Immature natural killer cell (primary cell): Measurements from ENCODE around the gene CPAMD8. TPM values are rescaled to one million over a fixed set of nuclear protein-coding genes. Genes with fewer than 3 reads are reported as not detected.
A peak's percentile ranks its signal among the peaks of the same experiment; 100 is the strongest.

ENCODE experiments used
- DNase-seq, 3 donors: peaks; one replicate each; pipeline ENCODE4 v3.0.0; 2022; ENCODE audit warnings: mixed read lengths in 1 of 3
- H3K27ac Mint-ChIP-seq, 6 donors: one replicate each; pipeline ENCODE4 v1.8.0; 2020; ENCODE audit warnings: mixed read lengths in 6 of 6, mild to moderate bottlenecking in 5 of 6, inconsistent platforms in 4 of 6, moderate library complexity in 3 of 6
- H3K27me3 Mint-ChIP-seq, 3 donors: one replicate each; pipeline ENCODE4 v1.8.0; 2020 to 2021; ENCODE audit warnings: low read depth in 3 of 3, mild to moderate bottlenecking in 3 of 3, mixed read lengths in 3 of 3, moderate library complexity in 3 of 3, inconsistent platforms in 1 of 3
- H3K36me3 Mint-ChIP-seq, 3 donors: one replicate each; pipeline ENCODE4 v1.8.0; 2020; ENCODE audit warnings: mixed read lengths in 3 of 3, inconsistent platforms in 2 of 3, mild to moderate bottlenecking in 2 of 3
- H3K4me1 Mint-ChIP-seq, 2 donors: one replicate each; pipeline ENCODE4 v1.8.0; 2020; ENCODE audit warnings: inconsistent platforms in 2 of 2, mild to moderate bottlenecking in 2 of 2, mixed read lengths in 2 of 2, moderate library complexity in 1 of 2
- H3K4me3 Mint-ChIP-seq, 5 donors: one replicate each; pipeline ENCODE4 v1.8.0; 2020; ENCODE audit warnings: mild to moderate bottlenecking in 5 of 5, mixed read lengths in 5 of 5, inconsistent platforms in 3 of 5, moderate library complexity in 3 of 5
- H3K9me3 Mint-ChIP-seq, 6 donors: one replicate each; pipeline ENCODE4 v1.8.0; 2020; ENCODE audit warnings: mild to moderate bottlenecking in 6 of 6, mixed read lengths in 6 of 6, inconsistent platforms in 4 of 6, moderate library complexity in 3 of 6
- polyA plus RNA-seq, 3 donors: library from polyadenylated mRNA; unstranded; fragments of 300-500 nt; fragmentation: Illumina TruSeq; gene quantifications; one replicate each; pipeline ENCODE4 v1.2.3, GENCODE V29; 2021

The CPAMD8 gene
- polyA plus RNA-seq, 3 donors from 2014 or later, result 1.3 to 2.1 (median 1.4) TPM

- no peaks in the 10 kb centered on the region for H3K9me3 Mint-ChIP-seq
- H3K4me1 Mint-ChIP-seq, result peaks cover under 1 to 1% of the 10 kb centered on the region in 2 donors
- no peak overlapping the region for H3K4me3 Mint-ChIP-seq
- DNase-seq, result no peak
- H3K27ac Mint-ChIP-seq, result no peak overlapping the region
- peaks cover 0 to 3% (median 0%) of the 10 kb centered on the region in 3 donors for H3K27me3 Mint-ChIP-seq
- peaks cover 8 to 26% (median 15%) of the 10 kb centered on the region in 3 donors for H3K36me3 Mint-ChIP-seq
These were observed 158.0 kb downstream of the CPAMD8 start for GRCh38 chr19:16868423-16869130.

- H3K36me3 Mint-ChIP-seq, result peaks cover 11 to 30% (median 24%) of the 10 kb centered on the region in 3 donors
- no peaks in the 10 kb centered on the region for H3K9me3 Mint-ChIP-seq
- H3K4me1 Mint-ChIP-seq, result peaks cover 6 to 12% of the 10 kb centered on the region in 2 donors
- no peak overlapping the region for H3K27ac Mint-ChIP-seq
- H3K27me3 Mint-ChIP-seq, result peaks cover 0 to 1% (median 0%) of the 10 kb centered on the region in 3 donors
- no peak for DNase-seq
- H3K4me3 Mint-ChIP-seq, result no peak overlapping the region
These were observed 159.4 kb downstream of the CPAMD8 start for GRCh38 chr19:16867211-16867610.

DNA sequence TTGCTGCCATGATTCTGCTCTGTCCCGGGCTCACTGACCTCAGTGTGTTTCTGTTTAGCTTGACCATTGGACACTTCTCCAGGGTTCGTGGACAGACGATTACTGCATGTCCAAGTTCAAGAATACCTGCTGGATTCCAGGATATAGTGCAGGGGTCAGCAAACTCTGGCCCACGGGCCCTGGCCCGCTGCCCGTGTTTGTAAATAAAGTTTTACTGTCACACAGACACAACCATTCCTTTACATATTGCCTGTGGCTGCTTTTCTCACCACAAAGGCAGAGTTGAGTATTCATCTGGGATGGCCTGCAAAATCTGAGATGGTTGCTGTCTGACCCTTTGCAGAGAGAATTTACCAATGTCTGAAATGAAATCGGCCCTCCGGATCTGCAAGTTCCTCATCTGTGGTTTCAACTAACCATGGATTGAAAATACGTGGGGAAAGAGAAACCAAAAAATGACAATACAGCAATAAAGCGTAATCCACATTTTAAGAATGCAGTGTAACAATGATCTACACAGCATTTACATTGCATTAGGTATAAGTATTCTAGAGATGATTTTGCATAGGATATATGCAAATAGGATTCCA is 163.7 kb downstream of the CPAMD8 start:
- Mint-ChIP-seq H3K4me1 (peaks cover 18 to 22% of the 10 kb centered on the region in 2 donors), H3K27me3 (peaks cover 0 to 3% (median 0%) of the 10 kb centered on the region in 3 donors), H3K4me3 (peak overlapping the region in 1 of 5 donors; percentile 23), H3K9me3 (no peaks in the 10 kb centered on the region), H3K36me3 (peaks cover 13 to 27% (median 19%) of the 10 kb centered on the region in 3 donors), H3K27ac (peak overlapping the region in 1 of 6 donors; percentile 64)
- no peak for DNase-seq

GRCh38 chr19:16861834-16862233 is 164.8 kb downstream of the CPAMD8 start:
- peaks cover 0 to 3% (median 0%) of the 10 kb centered on the region in 3 donors for H3K27me3 Mint-ChIP-seq
- peak overlapping the region in 3 of 6 donors; percentile 42 to 54 (median 44) for H3K27ac Mint-ChIP-seq
- H3K4me3 Mint-ChIP-seq, result peak overlapping the region in 3 of 5 donors; percentile 30 to 69 (median 48)
- peak; percentile 12 to 32 (median 29) for DNase-seq
- no peaks in the 10 kb centered on the region for H3K9me3 Mint-ChIP-seq
- H3K36me3 Mint-ChIP-seq, result peaks cover 17 to 21% (median 19%) of the 10 kb centered on the region in 3 donors
- H3K4me1 Mint-ChIP-seq, result peaks cover 18 to 22% of the 10 kb centered on the region in 2 donors

DNA sequence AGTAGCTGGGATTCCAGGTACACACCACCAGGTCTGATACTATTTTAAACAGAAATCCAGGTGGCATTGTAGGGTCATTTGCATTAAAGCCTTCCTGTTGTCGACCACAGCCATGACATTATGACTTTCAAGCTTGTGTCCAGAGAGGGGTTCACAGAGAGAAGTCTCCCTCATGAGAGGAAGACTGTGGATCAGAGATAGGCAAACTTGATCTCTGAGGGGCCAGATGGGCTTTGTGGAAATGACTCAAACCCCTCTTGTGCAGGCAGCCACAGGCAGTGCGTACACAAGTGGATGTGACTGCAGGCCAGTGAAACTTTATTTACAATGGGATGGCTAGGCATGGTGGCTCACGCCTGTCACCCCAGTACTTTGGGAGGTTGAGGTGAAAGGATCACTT is 165.6 kb downstream of the CPAMD8 start:
- Mint-ChIP-seq H3K36me3 (peaks cover 16 to 19% (median 19%) of the 10 kb centered on the region in 3 donors), H3K9me3 (no peaks in the 10 kb centered on the region), H3K4me3 (peak overlapping the region in 2 of 5 donors; percentile 18 to 46), H3K27me3 (peaks cover 0 to 3% (median 0%) of the 10 kb centered on the region in 3 donors), H3K4me1 (peaks cover 18 to 22% of the 10 kb centered on the region in 2 donors), H3K27ac (no peak overlapping the region)
- no peak for DNase-seq

- Mint-ChIP-seq H3K4me3 (no peak overlapping the region), H3K36me3 (peaks cover 16 to 19% (median 19%) of the 10 kb centered on the region in 3 donors), H3K4me1 (peaks cover 18 to 22% of the 10 kb centered on the region in 2 donors), H3K9me3 (no peaks in the 10 kb centered on the region), H3K27me3 (peaks cover 0 to 3% (median 0%) of the 10 kb centered on the region in 3 donors), H3K27ac (peak overlapping the region in 1 of 6 donors; percentile 62)
- DNase-seq, result no peak
These were observed 166.5 kb downstream of the CPAMD8 start for GRCh38 chr19:16860118-16860517.

GRCh38 chr19:16859626-16860025 is 167.0 kb downstream of the CPAMD8 start:
- Mint-ChIP-seq H3K4me1 (peaks cover 18 to 22% of the 10 kb centered on the region in 2 donors), H3K9me3 (no peaks in the 10 kb centered on the region), H3K4me3 (peak overlapping the region in 1 of 5 donors; percentile 10), H3K27me3 (peaks cover 0 to 3% (median 0%) of the 10 kb centered on the region in 3 donors), H3K27ac (peak overlapping the region in 1 of 6 donors; percentile 62), H3K36me3 (peaks cover 19 to 24% (median 24%) of the 10 kb centered on the region in 3 donors)
- no peak for DNase-seq

DNA sequence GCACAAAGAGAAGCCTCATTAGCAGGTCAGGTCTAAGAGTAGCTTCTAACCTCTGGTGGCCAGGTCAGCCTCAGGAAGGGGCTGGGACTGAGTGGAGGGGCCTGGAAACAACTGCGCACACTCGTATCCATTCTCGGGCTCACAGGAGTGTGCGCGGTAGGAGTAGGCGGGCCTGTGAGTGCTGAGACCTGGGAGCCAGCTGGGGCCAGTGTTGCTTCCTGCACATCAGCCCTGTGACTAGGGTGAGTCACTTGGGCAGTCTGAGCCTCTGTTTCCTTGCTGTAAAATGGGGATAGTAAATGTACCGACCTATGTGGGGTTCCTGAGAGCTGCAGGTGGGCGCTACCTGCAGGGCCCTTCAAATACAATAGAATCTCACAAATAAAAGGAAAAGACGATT is 170.5 kb downstream of the CPAMD8 start:
- Mint-ChIP-seq H3K27me3 (peaks cover 0 to 5% (median 0%) of the 10 kb centered on the region in 3 donors), H3K4me3 (no peak overlapping the region), H3K9me3 (no peaks in the 10 kb centered on the region), H3K27ac (no peak overlapping the region), H3K4me1 (peaks cover 4% of the 10 kb centered on the region in 2 donors), H3K36me3 (peaks cover 23 to 34% (median 27%) of the 10 kb centered on the region in 3 donors)
- DNase-seq, result no peak

GRCh38 chr19:16853066-16853465 is 173.5 kb downstream of the CPAMD8 start:
- H3K27me3 Mint-ChIP-seq, result peaks cover 0 to 2% (median 0%) of the 10 kb centered on the region in 3 donors
- H3K9me3 Mint-ChIP-seq, result no peaks in the 10 kb centered on the region
- no peaks in the 10 kb centered on the region for H3K4me1 Mint-ChIP-seq
- H3K36me3 Mint-ChIP-seq, result peaks cover 27 to 51% (median 30%) of the 10 kb centered on the region in 3 donors
- no peak for DNase-seq
- no peak overlapping the region for H3K4me3 Mint-ChIP-seq
- no peak overlapping the region for H3K27ac Mint-ChIP-seq

- Mint-ChIP-seq H3K36me3 (peaks cover 27 to 56% (median 33%) of the 10 kb centered on the region in 3 donors), H3K4me3 (no peak overlapping the region), H3K27ac (no peak overlapping the region)
These were observed 175.4 kb downstream of the CPAMD8 start for GRCh38 chr19:16851031-16851712.

DNA sequence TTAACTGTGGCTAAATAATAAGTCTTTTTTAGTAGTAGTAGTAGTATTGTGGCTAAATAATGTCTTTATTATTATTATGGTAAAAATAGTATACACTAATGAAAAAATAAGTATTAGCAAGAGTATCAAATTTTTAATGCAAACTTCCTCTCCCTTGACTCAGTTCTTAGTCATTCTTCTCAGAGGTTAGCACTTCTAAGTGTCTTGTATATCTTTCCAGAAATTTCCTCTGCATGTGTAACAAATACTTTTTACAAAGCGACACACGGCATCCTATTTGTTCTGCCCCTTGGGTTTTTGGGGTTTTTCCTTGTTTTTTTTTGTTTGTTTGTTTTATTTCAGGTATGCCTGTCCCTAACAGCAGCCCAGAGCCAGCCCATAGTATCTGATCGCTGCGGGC is 176.5 kb downstream of the CPAMD8 start:
- H3K36me3 Mint-ChIP-seq, result peaks cover 27 to 60% (median 32%) of the 10 kb centered on the region in 3 donors
- H3K27me3 Mint-ChIP-seq, result peaks cover 0 to 4% (median 0%) of the 10 kb centered on the region in 3 donors
- no peaks in the 10 kb centered on the region for H3K9me3 Mint-ChIP-seq
- H3K27ac Mint-ChIP-seq, result no peak overlapping the region
- DNase-seq, result no peak
- no peaks in the 10 kb centered on the region for H3K4me1 Mint-ChIP-seq
- no peak overlapping the region for H3K4me3 Mint-ChIP-seq

More at GRCh38 chr19:16851031-16851712, 175.4 kb downstream of the CPAMD8 start:
- Mint-ChIP-seq H3K9me3 (no peaks in the 10 kb centered on the region), H3K27me3 (peaks cover 0 to 2% (median 0%) of the 10 kb centered on the region in 3 donors), H3K4me1 (no peaks in the 10 kb centered on the region)
- DNase-seq, result no peak

- Mint-ChIP-seq H3K27ac (no peak overlapping the region), H3K4me1 (peaks cover 0 to 2% of the 10 kb centered on the region in 2 donors), H3K27me3 (peaks cover 0 to 4% (median 0%) of the 10 kb centered on the region in 3 donors), H3K9me3 (no peaks in the 10 kb centered on the region), H3K36me3 (peaks cover 20 to 60% (median 22%) of the 10 kb centered on the region in 3 donors), H3K4me3 (no peak overlapping the region)
- no peak for DNase-seq
These were observed 177.4 kb downstream of the CPAMD8 start for GRCh38 chr19:16849168-16849567.

DNA sequence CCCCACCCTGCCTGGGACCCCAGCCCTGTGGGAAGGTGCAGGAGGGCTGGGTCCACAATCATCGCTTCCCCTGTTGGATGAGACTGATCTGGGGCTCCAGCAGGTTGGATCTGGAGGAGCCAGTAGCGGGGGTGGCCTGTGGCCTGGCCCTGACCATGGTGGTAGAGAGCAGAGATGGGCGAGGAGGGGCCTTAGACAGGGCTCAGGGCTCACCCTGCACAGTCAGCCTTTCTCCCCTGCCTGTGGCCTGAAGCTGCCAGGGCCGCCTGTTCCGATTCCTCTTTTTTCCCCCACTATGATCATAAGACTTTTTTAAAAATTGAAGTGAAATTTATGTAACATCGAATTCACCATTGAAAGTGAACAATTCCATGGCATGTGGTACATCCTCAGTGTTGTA is 179.2 kb downstream of the CPAMD8 start:
- Mint-ChIP-seq H3K4me1 (peaks cover 0 to 5% of the 10 kb centered on the region in 2 donors), H3K27me3 (peaks cover 0 to 2% (median 0%) of the 10 kb centered on the region in 3 donors), H3K4me3 (no peak overlapping the region), H3K36me3 (peaks cover 21 to 59% (median 23%) of the 10 kb centered on the region in 3 donors), H3K9me3 (no peaks in the 10 kb centered on the region), H3K27ac (no peak overlapping the region)
- no peak for DNase-seq
